Vagina (tissue), 2 donors: ENCODE results near the gene PXK.

Experiments
- POLR2A ChIP-seq, 2 donors: fragments of 450-650 bp; IDR thresholded peaks; one replicate each; pipeline ENCODE4 v1.6.1; 2017; ENCODE audit warnings: antibody characterized with exemption in 2 of 2, mild to moderate bottlenecking in 2 of 2, moderate library complexity in 2 of 2
- POLR2AphosphoS5 ChIP-seq, 2 donors: sonication (generic); formaldehyde crosslinking; IDR thresholded peaks; one replicate each; pipeline ENCODE4 v1.9.0; 2017; ENCODE audit warnings: antibody characterized with exemption in 2 of 2, mild to moderate bottlenecking in 2 of 2, low read depth in 1 of 2; ENCODE audit not compliant: insufficient read depth in 1 of 2
- TF ChIP-seq, protein P1 (sequence below), 3 experiments: fragments of 450-650 bp in 2 of 3; fragments of 200-600 bp in 1 of 3; sonication (generic) in 1 of 3; IDR thresholded peaks; one replicate each; pipeline ENCODE4 v1.5.1; 2017 to 2019; ENCODE audit warnings: antibody characterized with exemption in 3 of 3, mild to moderate bottlenecking in 2 of 3, moderate library complexity in 2 of 3

GRCh38 chr3:58429657-58430056 is 97.0 kb downstream of the PXK start:
- TF ChIP-seq, protein P1, sequence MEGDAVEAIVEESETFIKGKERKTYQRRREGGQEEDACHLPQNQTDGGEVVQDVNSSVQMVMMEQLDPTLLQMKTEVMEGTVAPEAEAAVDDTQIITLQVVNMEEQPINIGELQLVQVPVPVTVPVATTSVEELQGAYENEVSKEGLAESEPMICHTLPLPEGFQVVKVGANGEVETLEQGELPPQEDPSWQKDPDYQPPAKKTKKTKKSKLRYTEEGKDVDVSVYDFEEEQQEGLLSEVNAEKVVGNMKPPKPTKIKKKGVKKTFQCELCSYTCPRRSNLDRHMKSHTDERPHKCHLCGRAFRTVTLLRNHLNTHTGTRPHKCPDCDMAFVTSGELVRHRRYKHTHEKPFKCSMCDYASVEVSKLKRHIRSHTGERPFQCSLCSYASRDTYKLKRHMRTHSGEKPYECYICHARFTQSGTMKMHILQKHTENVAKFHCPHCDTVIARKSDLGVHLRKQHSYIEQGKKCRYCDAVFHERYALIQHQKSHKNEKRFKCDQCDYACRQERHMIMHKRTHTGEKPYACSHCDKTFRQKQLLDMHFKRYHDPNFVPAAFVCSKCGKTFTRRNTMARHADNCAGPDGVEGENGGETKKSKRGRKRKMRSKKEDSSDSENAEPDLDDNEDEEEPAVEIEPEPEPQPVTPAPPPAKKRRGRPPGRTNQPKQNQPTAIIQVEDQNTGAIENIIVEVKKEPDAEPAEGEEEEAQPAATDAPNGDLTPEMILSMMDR (IDR thresholded peaks at IDR 0.05) = no peak
- no peak for TF ChIP-seq POLR2A (IDR thresholded peaks at IDR 0.05)
- no peak for TF ChIP-seq POLR2AphosphoS5 (IDR thresholded peaks at IDR 0.05; ENCODE audit: insufficient read depth in 1 of 2, low read depth in 1 of 2)
